ENCODE results near the gene B3GALT6.

The B3GALT6 gene

GRCh38 chr1:1218524-1219200, 13.4 kb upstream of the B3GALT6 start:
- no peak for TF ChIP-seq CTCF (IDR thresholded peaks at IDR 0.05; ENCODE audit: low read depth, low read length, missing control alignments)
- DNase-seq (ENCODE audit: extremely low read depth, low read depth), result no peak
- H3K4me3 ChIP-seq (replicated peaks; ENCODE audit: low read depth, low read length), result no peak overlapping the region

- H3K4me3 ChIP-seq (replicated peaks; ENCODE audit: low read depth, low read length), result no peak overlapping the region
- TF ChIP-seq CTCF (IDR thresholded peaks at IDR 0.05; ENCODE audit: low read depth, low read length, missing control alignments), result no peak
- no peak for DNase-seq (ENCODE audit: extremely low read depth, low read depth)
Observed at GRCh38 chr1:1219341-1219740, 12.7 kb upstream of the B3GALT6 start.

- no peak for DNase-seq (ENCODE audit: extremely low read depth, low read depth)
- no peak overlapping the region for H3K4me3 ChIP-seq (replicated peaks; ENCODE audit: low read depth, low read length)
- no peak for TF ChIP-seq CTCF (IDR thresholded peaks at IDR 0.05; ENCODE audit: low read depth, low read length, missing control alignments)
Observed at GRCh38 chr1:1220197-1220596, 11.8 kb upstream of the B3GALT6 start.

- H3K4me3 ChIP-seq (replicated peaks; ENCODE audit: low read depth, low read length), result no peak overlapping the region
- no peak for TF ChIP-seq CTCF (IDR thresholded peaks at IDR 0.05; ENCODE audit: low read depth, low read length, missing control alignments)
- DNase-seq (ENCODE audit: extremely low read depth, low read depth), result no peak
Observed at GRCh38 chr1:1221887-1222574, 10.0 kb upstream of the B3GALT6 start.

GRCh38 chr1:1222575-1223225, 9.3 kb upstream of the B3GALT6 start:
- TF ChIP-seq CTCF (IDR thresholded peaks at IDR 0.05; ENCODE audit: low read depth, low read length, missing control alignments), result no peak
- DNase-seq (ENCODE audit: extremely low read depth, low read depth), result no peak
- no peak overlapping the region for H3K4me3 ChIP-seq (replicated peaks; ENCODE audit: low read depth, low read length)

GRCh38 chr1:1223321-1223720, 8.7 kb upstream of the B3GALT6 start:
- DNase-seq (ENCODE audit: extremely low read depth, low read depth), result no peak
- no peak overlapping the region for H3K4me3 ChIP-seq (replicated peaks; ENCODE audit: low read depth, low read length)
- no peak for TF ChIP-seq CTCF (IDR thresholded peaks at IDR 0.05; ENCODE audit: low read depth, low read length, missing control alignments)

Measured in HFF-Myc (cell line).